Panc1 (cell line): ENCODE results near the gene ZNF780B. TPM values are rescaled to one million over a fixed set of nuclear protein-coding genes. Genes with fewer than 3 reads are reported as not detected.

Experiments used
- ATAC-seq: fragments of 200-7000 bp; cut with Tn5 transposase; 2 replicates; pipeline ENCODE4 v1.9.1; 2020; ENCODE audit warnings: mild to moderate bottlenecking, moderate library complexity
- BruUV-seq: library from RNA; stranded (reverse); fragments of 400-500 nt; replicated peaks from 2 replicates; lab custom pipeline; 2021; lab: Mats Ljungman, UMichigan
- CTCF ChIA-PET: fragments of 300-600 bp; sonication (Branson Sonifier 250); formaldehyde crosslinking; loops from one replicate; lab custom pipeline; 2022; ENCODE audit warnings: antibody characterized with exemption; lab: Charles Lee
- POLR2A ChIA-PET: fragments of 300-600 bp; sonication (Branson Sonifier 250); formaldehyde crosslinking; loops from one replicate; lab custom pipeline; 2022; ENCODE audit warnings: antibody characterized with exemption; lab: Charles Lee
- DNase-seq: peaks from one replicate; pipeline ENCODE4 v3.0.0-alpha.2; 2010; ENCODE audit warnings: low read depth, low spot score
- H3K27ac ChIP-seq: 2 replicates; pipeline ENCODE4 v1.5.1; 2011; ENCODE audit warnings: mild to moderate bottlenecking, low read length, inconsistent platforms
- H3K27me3 ChIP-seq: fragments of 200-500 bp; sonication (Bioruptor generic); 2 replicates; pipeline ENCODE4 v1.6.0; 2014; ENCODE audit warnings: low read length, inconsistent platforms; ENCODE audit not compliant: control insufficient read depth, insufficient read depth
- H3K36me3 ChIP-seq: fragments of 200-500 bp; sonication (Bioruptor generic); 2 replicates; pipeline ENCODE4 v1.5.1; 2014; ENCODE audit warnings: inconsistent platforms, mild to moderate bottlenecking, low read length, moderate library complexity; ENCODE audit not compliant: control insufficient read depth, insufficient read depth
- H3K4me1 ChIP-seq: 2 replicates; pipeline ENCODE4 v1.5.1; 2011; ENCODE audit warnings: inconsistent platforms, mild to moderate bottlenecking, low read length, moderate library complexity; ENCODE audit not compliant: control insufficient read depth, insufficient read depth
- H3K4me3 ChIP-seq, 2 experiments: 2 replicates each; pipeline ENCODE4 v1.5.1; 2011 to 2012; ENCODE audit warnings: low read depth in 2 of 2, low read length in 2 of 2, mild to moderate bottlenecking in 2 of 2, inconsistent platforms in 1 of 2, moderate library complexity in 1 of 2
- H3K9me3 ChIP-seq: fragments of 200-500 bp; sonication (Bioruptor generic); 2 replicates; pipeline ENCODE4 v1.5.1; 2014; ENCODE audit warnings: low read depth, mild to moderate bottlenecking, inconsistent platforms, low read length, moderate library complexity; ENCODE audit not compliant: control insufficient read depth, insufficient read depth
- POLR2AphosphoS5 ChIP-seq: IDR thresholded peaks from 2 replicates; pipeline ENCODE4 v1.6.1; 2012; ENCODE audit warnings: mild to moderate bottlenecking, low read depth, low read length, moderate library complexity
- REST ChIP-seq, 2 experiments: IDR thresholded peaks; 2 replicates each; pipeline ENCODE4 v1.6.1; 2011 to 2012; ENCODE audit warnings: low read depth in 2 of 2, control low read depth in 1 of 2, low read length in 1 of 2, mild to moderate bottlenecking in 1 of 2, moderate library complexity in 1 of 2; ENCODE audit not compliant: insufficient read depth in 1 of 2
- SIN3A ChIP-seq: IDR thresholded peaks from 2 replicates; pipeline ENCODE4 v1.6.1; 2012; ENCODE audit warnings: low read depth, mild to moderate bottlenecking, low read length, moderate library complexity, borderline replicate concordance; ENCODE audit not compliant: insufficient read depth
- TCF7L2 ChIP-seq: IDR thresholded peaks from 2 replicates; pipeline ENCODE4 v1.6.1; 2011; ENCODE audit warnings: mild to moderate bottlenecking, low read depth, low read length, inconsistent platforms
- in situ Hi-C: cut with HindIII; loops from 2 replicates; pipeline ENCODE4 v1.10.0; 2016; ENCODE audit warnings: low sequenced_read_pairs, low pct_unique_long_range_greater_than_20kb
- intact Hi-C: fragments of 100-400 bp; cut with micrococcal nuclease; formaldehyde crosslinking; loops from one replicate; pipeline ENCODE4 v1.10.0; 2022; ENCODE audit not compliant: unreplicated experiment
- total RNA-seq: library from RNA; stranded (reverse); gene quantifications from one replicate; pipeline ENCODE4 v1.2.1, GENCODE V29; 2021; ENCODE audit not compliant: unreplicated experiment
- TF ChIP-seq, protein P1 (sequence below): fragments of 450-650 bp; IDR thresholded peaks from 2 replicates; pipeline ENCODE4 v1.5.1; 2017; ENCODE audit warnings: mild to moderate bottlenecking

Gene ZNF780B
- total RNA-seq, 1 experiment from 2014 or later: 237 TPM

DNA sequence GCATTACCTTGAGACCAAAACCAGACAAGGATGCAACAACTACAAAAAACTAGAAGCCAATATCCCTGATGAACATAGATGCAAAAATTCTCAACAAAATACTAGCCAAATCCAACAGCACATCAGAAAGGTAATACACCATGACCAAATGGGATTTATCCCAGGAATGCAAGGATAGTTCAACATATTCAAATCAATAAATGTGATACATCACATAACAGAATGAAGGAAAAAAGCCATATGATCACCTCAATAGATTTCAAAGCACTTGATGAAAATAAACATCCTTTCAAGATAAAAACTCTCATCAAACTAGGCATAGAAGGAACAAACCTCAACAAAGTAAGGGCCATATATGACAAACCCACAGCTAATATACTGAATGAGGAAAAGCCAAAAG, 69.4 kb downstream of the ZNF780B start:
- in situ Hi-C loops: no loop called here
- Histone ChIP-seq H3K9me3 (peaks cover 75% of the 10 kb centered on the region), H3K27me3 (no peaks in the 10 kb centered on the region), H3K4me3 (no peak overlapping the region), H3K36me3 (peaks cover 17% of the 10 kb centered on the region), H3K4me1 (no peaks in the 10 kb centered on the region), H3K27ac (no peak overlapping the region)
- CTCF ChIA-PET: no interaction called here
- DNase-seq (no peak), ATAC-seq (no peak)
- POLR2A ChIA-PET: interaction anchor here (0.5 to 1.2 kb wide), 4 partner anchors 11 to 1320 kb away, joined by 3 read pairs; no protein-coding TSS in a partner anchor
- intact Hi-C loops: no loop called here
- TF ChIP-seq SIN3A (no peak), TCF7L2 (no peak), POLR2AphosphoS5 (no peak), REST (IDR thresholded peaks at IDR 0.05; ENCODE audit: insufficient read depth in 1 of 2, low read depth in 2 of 2, low read length in 1 of 2) (no peak)
- TF ChIP-seq, protein P1, sequence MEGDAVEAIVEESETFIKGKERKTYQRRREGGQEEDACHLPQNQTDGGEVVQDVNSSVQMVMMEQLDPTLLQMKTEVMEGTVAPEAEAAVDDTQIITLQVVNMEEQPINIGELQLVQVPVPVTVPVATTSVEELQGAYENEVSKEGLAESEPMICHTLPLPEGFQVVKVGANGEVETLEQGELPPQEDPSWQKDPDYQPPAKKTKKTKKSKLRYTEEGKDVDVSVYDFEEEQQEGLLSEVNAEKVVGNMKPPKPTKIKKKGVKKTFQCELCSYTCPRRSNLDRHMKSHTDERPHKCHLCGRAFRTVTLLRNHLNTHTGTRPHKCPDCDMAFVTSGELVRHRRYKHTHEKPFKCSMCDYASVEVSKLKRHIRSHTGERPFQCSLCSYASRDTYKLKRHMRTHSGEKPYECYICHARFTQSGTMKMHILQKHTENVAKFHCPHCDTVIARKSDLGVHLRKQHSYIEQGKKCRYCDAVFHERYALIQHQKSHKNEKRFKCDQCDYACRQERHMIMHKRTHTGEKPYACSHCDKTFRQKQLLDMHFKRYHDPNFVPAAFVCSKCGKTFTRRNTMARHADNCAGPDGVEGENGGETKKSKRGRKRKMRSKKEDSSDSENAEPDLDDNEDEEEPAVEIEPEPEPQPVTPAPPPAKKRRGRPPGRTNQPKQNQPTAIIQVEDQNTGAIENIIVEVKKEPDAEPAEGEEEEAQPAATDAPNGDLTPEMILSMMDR: no peak
- no TSS peak for BruUV-seq

GRCh38 chr19:39983695-39984300, 72.2 kb downstream of the ZNF780B start:
- no peaks in the 10 kb centered on the region for H3K27me3 ChIP-seq
- no peaks in the 10 kb centered on the region for H3K4me1 ChIP-seq
- ATAC-seq: peak; percentile 20
- intact Hi-C loops: no loop called here
- H3K27ac ChIP-seq: no peak overlapping the region
- peaks cover 43% of the 10 kb centered on the region for H3K36me3 ChIP-seq
- TSS peak; percentile 0 for BruUV-seq
- in situ Hi-C loops: no loop called here
- CTCF ChIA-PET: interaction anchor here (0.6 to 2.3 kb wide), 2 partner anchors 13 to 27 kb away, joined by 5 to 9 read pairs; partner anchors contain the start of gene PSMC4
- DNase-seq: no peak
- peaks cover 63% of the 10 kb centered on the region for H3K9me3 ChIP-seq
- H3K4me3 ChIP-seq: no peak overlapping the region
- TF ChIP-seq TCF7L2: no peak
- TF ChIP-seq, protein P1: no peak
- no peak for TF ChIP-seq POLR2AphosphoS5
- TF ChIP-seq SIN3A: no peak
- TF ChIP-seq REST (IDR thresholded peaks at IDR 0.05; ENCODE audit: insufficient read depth in 1 of 2, low read depth in 2 of 2, low read length in 1 of 2): no peak
- POLR2A ChIA-PET: interaction anchor here (0.7 to 0.9 kb wide), 2 partner anchors 10 to 146 kb away, joined by 3 to 4 read pairs; no protein-coding TSS in a partner anchor
